Kidney capillary endothelial cell (primary cell): ENCODE data around the gene GPR63.

ENCODE experiments used
- DNase-seq: peaks from one replicate; pipeline ENCODE4 v3.0.0-alpha.2; 2018; ENCODE audit warnings: low spot score

GPR63 gene

GRCh38 chr6:96760153-96760687 is 77.1 kb downstream of the GPR63 start:
- no peak for DNase-seq

GRCh38 chr6:96755096-96755495 is 82.2 kb downstream of the GPR63 start:
- DNase-seq = no peak

GRCh38 chr6:96749891-96750290 is 87.4 kb downstream of the GPR63 start:
- no peak for DNase-seq
